Uterus (tissue), 4 donors: ENCODE results near the gene TMEM39A. TPM values are rescaled to one million over a fixed set of nuclear protein-coding genes. Genes with fewer than 3 reads are reported as not detected.

Experiments used
- DNase-seq, 2 donors: peaks; one replicate each; pipeline ENCODE4 v3.0.0-alpha.2; 2019 to 2020
- H3K27ac ChIP-seq, 2 donors: fragments of 200-600 bp; sonication (generic); 1 replicate in 1 of 2; 2 replicates in 1 of 2; pipeline ENCODE4 v1.5.1; 2016 to 2018
- H3K27me3 ChIP-seq, 2 donors: fragments of 200-600 bp; sonication (generic); one replicate each; pipeline ENCODE4 v1.5.1; 2018 to 2019; ENCODE audit warnings: control low read depth in 1 of 2
- H3K36me3 ChIP-seq, 2 donors: fragments of 200-600 bp; sonication (generic); one replicate each; pipeline ENCODE4 v1.5.1; 2019; ENCODE audit warnings: control low read depth in 1 of 2
- H3K4me1 ChIP-seq, 2 donors: fragments of 200-600 bp; sonication (generic); one replicate each; pipeline ENCODE4 v1.5.1; 2018 to 2019; ENCODE audit warnings: control low read depth in 1 of 2
- H3K4me3 ChIP-seq, 2 donors: fragments of 200-600 bp; sonication (generic); 1 replicate in 1 of 2; 2 replicates in 1 of 2; pipeline ENCODE4 v1.5.1; 2018 to 2019; ENCODE audit warnings: mild to moderate bottlenecking in 1 of 2
- H3K9me3 ChIP-seq, 2 donors: fragments of 200-600 bp; sonication (generic); one replicate each; pipeline ENCODE4 v1.5.1; 2019; ENCODE audit warnings: control low read depth in 1 of 2
- POLR2A ChIP-seq, 2 donors: fragments of 450-650 bp; IDR thresholded peaks; one replicate each; pipeline ENCODE4 v1.6.1; 2016; ENCODE audit warnings: antibody characterized with exemption in 2 of 2, mild to moderate bottlenecking in 1 of 2, moderate library complexity in 1 of 2
- intact Hi-C: fragments of 100-400 bp; cut with DNase I; formaldehyde crosslinking; loops from one replicate; pipeline ENCODE4 v1.15.1; 2023; ENCODE audit warnings: low total_unique reads
- total RNA-seq, 4 donors: library from RNA; depleted of rRNA in 3 of 4; stranded (reverse); fragments of >200 nt in 3 of 4; gene quantifications; one replicate each; pipeline versions ENCODE4 v1.1.0 to v1.2.4, GENCODE V29; 2014 to 2023
- TF ChIP-seq, protein P1 (sequence below), 4 experiments: fragments of 200-600 bp in 2 of 4; fragments of 450-650 bp in 2 of 4; sonication (generic) in 2 of 4; IDR thresholded peaks; one replicate each; pipeline ENCODE4 v1.5.1; 2016 to 2019; ENCODE audit warnings: antibody characterized with exemption in 4 of 4, mild to moderate bottlenecking in 2 of 4, moderate library complexity in 1 of 4
- donor health status: DM: yes; HTN: yes; CAD: no.

TMEM39A gene
- total RNA-seq, 4 donors from 2014 or later: 23.2 to 136 (median 67.1) TPM

DNA sequence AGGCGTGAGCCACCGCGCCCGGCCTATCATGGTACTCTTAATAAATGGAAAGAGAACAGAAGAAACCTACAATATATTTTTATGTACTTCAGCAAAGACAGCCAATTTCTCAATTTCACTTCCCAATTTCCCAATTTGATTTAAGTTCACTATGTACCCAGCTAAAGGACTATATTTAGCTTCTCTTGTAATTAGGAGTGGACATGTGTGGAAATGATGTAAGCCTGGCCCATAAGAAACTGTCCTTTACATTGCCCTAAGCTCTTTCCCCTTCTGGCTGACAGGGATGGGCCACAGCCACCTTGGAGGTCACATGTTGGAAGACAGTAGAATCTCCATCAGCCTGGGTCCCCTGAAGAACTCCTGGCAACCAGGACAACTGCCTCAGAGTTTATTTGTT is 6.2 kb downstream of the TMEM39A start:
- Histone ChIP-seq H3K4me3 (no peak overlapping the region), H3K27me3 (no peaks in the 10 kb centered on the region), H3K9me3 (no peaks in the 10 kb centered on the region), H3K4me1 (no peaks in the 10 kb centered on the region), H3K36me3 (no peaks in the 10 kb centered on the region), H3K27ac (no peak overlapping the region)
- intact Hi-C loops: no loop called here
- no peak for DNase-seq
- no peak for TF ChIP-seq POLR2A (IDR thresholded peaks at IDR 0.05)
- TF ChIP-seq, protein P1, sequence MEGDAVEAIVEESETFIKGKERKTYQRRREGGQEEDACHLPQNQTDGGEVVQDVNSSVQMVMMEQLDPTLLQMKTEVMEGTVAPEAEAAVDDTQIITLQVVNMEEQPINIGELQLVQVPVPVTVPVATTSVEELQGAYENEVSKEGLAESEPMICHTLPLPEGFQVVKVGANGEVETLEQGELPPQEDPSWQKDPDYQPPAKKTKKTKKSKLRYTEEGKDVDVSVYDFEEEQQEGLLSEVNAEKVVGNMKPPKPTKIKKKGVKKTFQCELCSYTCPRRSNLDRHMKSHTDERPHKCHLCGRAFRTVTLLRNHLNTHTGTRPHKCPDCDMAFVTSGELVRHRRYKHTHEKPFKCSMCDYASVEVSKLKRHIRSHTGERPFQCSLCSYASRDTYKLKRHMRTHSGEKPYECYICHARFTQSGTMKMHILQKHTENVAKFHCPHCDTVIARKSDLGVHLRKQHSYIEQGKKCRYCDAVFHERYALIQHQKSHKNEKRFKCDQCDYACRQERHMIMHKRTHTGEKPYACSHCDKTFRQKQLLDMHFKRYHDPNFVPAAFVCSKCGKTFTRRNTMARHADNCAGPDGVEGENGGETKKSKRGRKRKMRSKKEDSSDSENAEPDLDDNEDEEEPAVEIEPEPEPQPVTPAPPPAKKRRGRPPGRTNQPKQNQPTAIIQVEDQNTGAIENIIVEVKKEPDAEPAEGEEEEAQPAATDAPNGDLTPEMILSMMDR (IDR thresholded peaks at IDR 0.05): no peak

- intact Hi-C loops: no loop called here
- no peak overlapping the region for H3K27ac ChIP-seq
- TF ChIP-seq POLR2A (IDR thresholded peaks at IDR 0.05): no peak
- TF ChIP-seq, protein P1 (IDR thresholded peaks at IDR 0.05): no peak
- H3K9me3 ChIP-seq: no peaks in the 10 kb centered on the region
- H3K27me3 ChIP-seq: no peaks in the 10 kb centered on the region
- no peaks in the 10 kb centered on the region for H3K4me1 ChIP-seq
- H3K36me3 ChIP-seq: no peaks in the 10 kb centered on the region
- no peak overlapping the region for H3K4me3 ChIP-seq
- DNase-seq: no peak
These were observed 6.9 kb downstream of the TMEM39A start for GRCh38 chr3:119456469-119456868.

DNA sequence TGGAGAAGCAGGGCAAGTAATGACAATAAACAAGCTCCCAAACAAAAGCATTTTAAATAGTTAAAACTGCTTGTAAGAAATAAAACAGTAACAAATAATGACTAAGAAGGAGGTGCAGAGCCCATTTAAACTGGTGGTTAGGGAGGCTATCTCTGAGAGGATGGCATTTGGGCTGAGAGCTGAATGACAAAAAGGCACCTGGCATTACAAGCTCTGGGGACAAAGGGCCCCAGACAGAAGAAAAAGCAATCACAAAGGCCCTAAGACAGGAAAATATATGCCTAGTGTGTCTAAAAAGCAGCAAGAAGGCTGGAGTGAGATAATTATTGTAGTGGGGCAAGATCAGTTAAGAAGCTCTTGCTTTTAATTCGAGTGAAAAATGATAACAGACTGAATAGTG is 9.6 kb downstream of the TMEM39A start:
- intact Hi-C loops: no loop called here
- H3K36me3 ChIP-seq: no peaks in the 10 kb centered on the region
- no peaks in the 10 kb centered on the region for H3K27me3 ChIP-seq
- H3K9me3 ChIP-seq: no peaks in the 10 kb centered on the region
- DNase-seq: no peak
- no peak overlapping the region for H3K4me3 ChIP-seq
- TF ChIP-seq, protein P1 (IDR thresholded peaks at IDR 0.05): no peak
- TF ChIP-seq POLR2A (IDR thresholded peaks at IDR 0.05): no peak
- H3K27ac ChIP-seq: no peak overlapping the region
- H3K4me1 ChIP-seq: no peaks in the 10 kb centered on the region

GRCh38 chr3:119444590-119444989 is 18.8 kb downstream of the TMEM39A start:
- H3K9me3 ChIP-seq: no peaks in the 10 kb centered on the region
- no peak overlapping the region for H3K4me3 ChIP-seq
- H3K27me3 ChIP-seq: no peaks in the 10 kb centered on the region
- no peak overlapping the region for H3K27ac ChIP-seq
- intact Hi-C loops: no loop called here
- DNase-seq: no peak
- no peaks in the 10 kb centered on the region for H3K36me3 ChIP-seq
- TF ChIP-seq, protein P1 (IDR thresholded peaks at IDR 0.05): no peak
- no peak for TF ChIP-seq POLR2A (IDR thresholded peaks at IDR 0.05)
- H3K4me1 ChIP-seq: no peaks in the 10 kb centered on the region

DNA sequence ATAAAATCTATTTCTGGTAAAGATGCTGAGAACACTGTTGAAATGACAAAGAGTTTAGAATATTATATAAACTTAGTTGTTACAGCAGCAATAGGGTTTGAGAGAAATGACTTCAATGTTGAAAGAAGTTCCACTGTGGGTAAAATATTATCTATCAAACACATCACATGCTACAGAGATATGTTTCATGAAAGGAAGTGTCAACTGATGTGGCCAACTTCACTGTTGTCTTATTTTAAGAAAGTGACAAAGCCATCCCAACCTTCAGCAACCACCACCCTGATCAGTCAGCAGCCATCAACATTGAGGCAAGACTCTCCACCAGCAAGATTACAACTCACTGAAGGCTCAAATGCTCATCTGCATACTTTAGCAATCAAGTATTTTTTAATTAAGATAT is 20.2 kb downstream of the TMEM39A start:
- no peak for DNase-seq
- no peaks in the 10 kb centered on the region for H3K27me3 ChIP-seq
- intact Hi-C loops: no loop called here
- H3K4me3 ChIP-seq: no peak overlapping the region
- H3K27ac ChIP-seq: no peak overlapping the region
- H3K9me3 ChIP-seq: no peaks in the 10 kb centered on the region
- no peaks in the 10 kb centered on the region for H3K4me1 ChIP-seq
- TF ChIP-seq POLR2A (IDR thresholded peaks at IDR 0.05): no peak
- TF ChIP-seq, protein P1 (IDR thresholded peaks at IDR 0.05): no peak
- H3K36me3 ChIP-seq: no peaks in the 10 kb centered on the region
